Retinal pigment epithelial cell (primary cell): ENCODE results near the gene HPS6.

ENCODE experiments used
- DNase-seq: peaks from one replicate; pipeline ENCODE4 v3.0.0-alpha.2; 2010; ENCODE audit warnings: low read depth
- H3K4me3 ChIP-seq: 2 replicates; pipeline ENCODE4 v1.5.1; 2011; ENCODE audit warnings: mild to moderate bottlenecking, low read length, control low read depth, moderate library complexity
- CTCF ChIP-seq: conservative IDR thresholded peaks from 2 replicates; pipeline ENCODE4 v1.5.1; 2011; ENCODE audit warnings: low read depth, low read length, control low read depth, inconsistent platforms

The HPS6 gene

GRCh38 chr10:102113956-102114857 is 49.1 kb downstream of the HPS6 start:
- TF ChIP-seq CTCF, result no peak
- no peak for DNase-seq
- peak overlapping the region; percentile 82 for H3K4me3 ChIP-seq

- no peak for DNase-seq
- peak overlapping the region; percentile 82 for H3K4me3 ChIP-seq
- no peak for TF ChIP-seq CTCF
These were observed 49.9 kb downstream of the HPS6 start for GRCh38 chr10:102114861-102115618.

- DNase-seq, result no peak
- H3K4me3 ChIP-seq, result peak overlapping the region; percentile 13
- TF ChIP-seq CTCF, result no peak
These were observed 50.6 kb downstream of the HPS6 start for GRCh38 chr10:102115775-102116174.

GRCh38 chr10:102116656-102117055 is 51.5 kb downstream of the HPS6 start:
- TF ChIP-seq CTCF, result no peak
- H3K4me3 ChIP-seq, result peak overlapping the region; percentile 84
- DNase-seq, result no peak
